Measurements from ENCODE around the gene TNRC18. TPM values are rescaled to one million over a fixed set of nuclear protein-coding genes. Genes with fewer than 3 reads are reported as not detected.

TNRC18 gene
- polyA plus RNA-seq, 3 donors: 0.64 to 49.9 (median 0.70) TPM

DNA sequence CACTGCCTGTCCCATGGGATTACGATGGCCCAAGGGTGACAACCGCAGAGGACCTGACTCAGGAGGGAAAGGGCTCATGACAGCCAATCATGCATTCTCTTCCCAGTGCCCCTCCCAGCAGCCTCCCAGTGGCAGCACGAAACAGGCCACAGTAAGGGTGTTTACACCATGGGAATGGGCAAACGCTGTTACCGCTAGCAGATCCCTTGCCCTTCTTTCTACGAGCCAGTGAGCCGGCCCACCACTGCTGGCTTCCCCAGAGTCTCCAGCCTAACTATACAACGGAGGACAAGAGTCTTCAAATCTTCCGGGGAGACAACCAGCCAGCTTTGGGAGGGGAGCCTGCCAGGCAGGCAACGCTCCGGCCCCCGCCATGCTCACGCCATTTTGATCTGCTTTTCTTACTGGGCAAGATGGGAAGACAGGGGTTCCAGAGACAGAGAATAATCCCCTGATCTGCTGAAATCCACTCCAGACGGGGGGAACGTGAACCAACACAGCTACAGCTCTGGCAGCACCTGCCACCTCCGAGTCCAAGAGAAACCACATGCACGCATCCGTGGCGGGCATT is 71.1 kb downstream of the TNRC18 start:
- no peak overlapping the region for H3K4me3 ChIP-seq (replicated peaks in 1 of 3; ENCODE audit: low read depth in 2 of 3, low read length in 3 of 3)
- H3K4me3 Mint-ChIP-seq: no peak overlapping the region
- H3K36me3 ChIP-seq (replicated peaks in 1 of 2; ENCODE audit: control insufficient read depth in 1 of 2, insufficient read depth in 2 of 2, low read length in 2 of 2): peaks cover 95 to 96% of the 10 kb centered on the region in 2 donors
- H4K20me1 ChIP-seq (ENCODE audit: insufficient read depth, low read length): peaks cover 100% of the 10 kb centered on the region
- no peaks in the 10 kb centered on the region for H3K9me3 ChIP-seq (replicated peaks in 1 of 2; ENCODE audit: control insufficient read depth in 1 of 2, insufficient read depth in 1 of 2, low read length in 2 of 2)
- intact Hi-C loops (cut with micrococcal nuclease): no loop called here
- no peaks in the 10 kb centered on the region for H3K27me3 ChIP-seq (ENCODE audit: control insufficient read depth in 2 of 2, insufficient read depth in 2 of 2, low read length in 2 of 2)
- no peak for DNase-seq
- no peak overlapping the region for H3K4me2 ChIP-seq (replicated peaks; ENCODE audit: extremely low read depth, low read length, poor library complexity, severe bottlenecking)
- H3K36me3 Mint-ChIP-seq: peaks cover 71 to 99% of the 10 kb centered on the region in 2 donors
- 98% methylated on average over 14 of the region's 19 CpGs for WGBS (ENCODE audit: insufficient coverage)
- peak overlapping the region in 1 of 2 donors; percentile 41 for H3K27ac ChIP-seq (ENCODE audit: low read depth in 1 of 2, low read length in 2 of 2)
- TF ChIP-seq, protein P1, sequence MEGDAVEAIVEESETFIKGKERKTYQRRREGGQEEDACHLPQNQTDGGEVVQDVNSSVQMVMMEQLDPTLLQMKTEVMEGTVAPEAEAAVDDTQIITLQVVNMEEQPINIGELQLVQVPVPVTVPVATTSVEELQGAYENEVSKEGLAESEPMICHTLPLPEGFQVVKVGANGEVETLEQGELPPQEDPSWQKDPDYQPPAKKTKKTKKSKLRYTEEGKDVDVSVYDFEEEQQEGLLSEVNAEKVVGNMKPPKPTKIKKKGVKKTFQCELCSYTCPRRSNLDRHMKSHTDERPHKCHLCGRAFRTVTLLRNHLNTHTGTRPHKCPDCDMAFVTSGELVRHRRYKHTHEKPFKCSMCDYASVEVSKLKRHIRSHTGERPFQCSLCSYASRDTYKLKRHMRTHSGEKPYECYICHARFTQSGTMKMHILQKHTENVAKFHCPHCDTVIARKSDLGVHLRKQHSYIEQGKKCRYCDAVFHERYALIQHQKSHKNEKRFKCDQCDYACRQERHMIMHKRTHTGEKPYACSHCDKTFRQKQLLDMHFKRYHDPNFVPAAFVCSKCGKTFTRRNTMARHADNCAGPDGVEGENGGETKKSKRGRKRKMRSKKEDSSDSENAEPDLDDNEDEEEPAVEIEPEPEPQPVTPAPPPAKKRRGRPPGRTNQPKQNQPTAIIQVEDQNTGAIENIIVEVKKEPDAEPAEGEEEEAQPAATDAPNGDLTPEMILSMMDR (IDR thresholded peaks at IDR 0.05): no peak
- H2AFZ ChIP-seq (ENCODE audit: insufficient read depth, low read depth, low read length, poor library complexity, severe bottlenecking): no peak overlapping the region
- peaks cover 85% of the 10 kb centered on the region for H3K79me2 ChIP-seq (ENCODE audit: insufficient read depth, low read length)
- no peak overlapping the region for H3K9ac ChIP-seq (ENCODE audit: insufficient read depth, low read length, poor library complexity, severe bottlenecking)
- H3K27me3 Mint-ChIP-seq (ENCODE audit: low read depth in 3 of 3): no peaks in the 10 kb centered on the region
- H3K4me1 Mint-ChIP-seq: no peaks in the 10 kb centered on the region
- peak overlapping the region in 2 of 7 donors; percentile 6 to 61 for H3K27ac Mint-ChIP-seq
- no peaks in the 10 kb centered on the region for H3K4me1 ChIP-seq (ENCODE audit: control insufficient read depth in 1 of 2, insufficient read depth in 2 of 2, low read length in 2 of 2)
- H3K9me3 Mint-ChIP-seq: no peaks in the 10 kb centered on the region

DNA sequence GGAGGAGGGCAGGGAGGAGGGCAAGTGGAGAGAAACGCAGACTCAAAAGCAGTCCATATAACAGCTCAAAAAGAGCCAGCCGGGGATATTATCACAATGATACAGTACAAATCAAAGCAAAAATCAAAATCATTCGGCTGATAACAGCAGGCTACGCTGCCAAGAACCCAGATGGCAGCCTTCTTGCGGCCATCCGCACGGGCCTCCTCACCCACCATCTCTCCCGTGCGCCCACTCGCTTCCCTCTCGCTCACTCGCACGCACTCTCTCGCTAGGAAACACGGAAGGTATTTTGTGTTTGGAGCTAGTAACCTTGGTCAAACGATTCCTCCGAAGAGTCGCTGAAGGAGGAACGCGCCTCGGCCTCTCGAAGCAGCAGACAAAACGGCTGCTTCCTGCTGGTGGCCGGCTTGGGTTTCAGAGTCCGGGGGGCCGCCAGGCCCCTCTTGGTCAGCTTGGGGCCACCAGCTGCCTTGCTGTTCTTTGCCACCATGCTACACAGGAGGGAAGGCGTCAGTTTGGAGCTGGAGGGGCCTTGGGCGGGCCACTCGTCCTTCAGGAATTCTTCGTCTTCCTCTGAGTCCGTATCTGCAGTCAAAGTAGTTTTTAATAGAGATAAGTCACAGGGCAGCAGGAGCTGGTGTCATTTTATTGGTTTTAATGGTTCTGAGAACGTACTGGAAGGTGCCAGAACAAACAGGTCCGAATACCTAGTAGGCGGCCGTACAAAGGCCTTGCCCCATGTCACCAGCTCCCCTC is 71.9 kb downstream of the TNRC18 start:
- H3K9me3 Mint-ChIP-seq: no peaks in the 10 kb centered on the region
- WGBS (ENCODE audit: insufficient coverage): 94% methylated on average over 30 of the region's 35 CpGs
- TF ChIP-seq, protein P1 (IDR thresholded peaks at IDR 0.05): no peak

More for the DNA sequence above, 71.9 kb downstream of the TNRC18 start:
- Mint-ChIP-seq H3K4me3 (no peak overlapping the region), H3K27me3 (ENCODE audit: low read depth in 3 of 3) (no peaks in the 10 kb centered on the region), H3K27ac (peak overlapping the region in 2 of 7 donors; percentile 32 to 51), H3K36me3 (peaks cover 66 to 99% of the 10 kb centered on the region in 2 donors), H3K4me1 (no peaks in the 10 kb centered on the region)
- Histone ChIP-seq H3K4me2 (replicated peaks; ENCODE audit: extremely low read depth, low read length, poor library complexity, severe bottlenecking) (no peak overlapping the region), H3K27me3 (ENCODE audit: control insufficient read depth in 2 of 2, insufficient read depth in 2 of 2, low read length in 2 of 2) (no peaks in the 10 kb centered on the region), H3K27ac (ENCODE audit: low read depth in 1 of 2, low read length in 2 of 2) (peak overlapping the region in 1 of 2 donors; percentile 41), H2AFZ (ENCODE audit: insufficient read depth, low read depth, low read length, poor library complexity, severe bottlenecking) (no peak overlapping the region), H4K20me1 (ENCODE audit: insufficient read depth, low read length) (peaks cover 98% of the 10 kb centered on the region), H3K36me3 (replicated peaks in 1 of 2; ENCODE audit: control insufficient read depth in 1 of 2, insufficient read depth in 2 of 2, low read length in 2 of 2) (peaks cover 90 to 91% of the 10 kb centered on the region in 2 donors), H3K4me1 (ENCODE audit: control insufficient read depth in 1 of 2, insufficient read depth in 2 of 2, low read length in 2 of 2) (no peaks in the 10 kb centered on the region), H3K4me3 (replicated peaks in 1 of 3; ENCODE audit: low read depth in 2 of 3, low read length in 3 of 3) (no peak overlapping the region), H3K79me2 (ENCODE audit: insufficient read depth, low read length) (peaks cover 78% of the 10 kb centered on the region), H3K9me3 (replicated peaks in 1 of 2; ENCODE audit: control insufficient read depth in 1 of 2, insufficient read depth in 1 of 2, low read length in 2 of 2) (no peaks in the 10 kb centered on the region), H3K9ac (ENCODE audit: insufficient read depth, low read length, poor library complexity, severe bottlenecking) (no peak overlapping the region)
- intact Hi-C loops (cut with micrococcal nuclease): no loop called here
- DNase-seq: no peak

All from CD14-positive monocyte (primary cell).